Activated CD8-positive, alpha-beta T cell treated with anti-CD3 and anti-CD28 coated beads for 36 hours (primary cell): ENCODE data around the gene DDX21. TPM values are rescaled to one million over a fixed set of nuclear protein-coding genes. Genes with fewer than 3 reads are reported as not detected.

Experiments
- ATAC-seq: fragments of 200-7000 bp; cut with Tn5 transposase; one replicate; pipeline ENCODE4 v1.10.0; 2021; ENCODE audit warnings: mild to moderate bottlenecking, moderate library complexity
- CTCF ChIA-PET: fragments of 350-600 bp; sonication (Branson Sonifier 250); formaldehyde crosslinking; loops from one replicate; lab custom pipeline; 2021; ENCODE audit warnings: antibody characterized with exemption; lab: Charles Lee
- POLR2A ChIA-PET: fragments of 350-600 bp; sonication (Branson Sonifier 250); formaldehyde crosslinking; loops from one replicate; lab custom pipeline; 2021; ENCODE audit warnings: antibody characterized with exemption; lab: Charles Lee
- DNase-seq: peaks from one replicate; pipeline ENCODE4 v3.0.0-alpha.2; 2020
- H3K27ac Mint-ChIP-seq: one replicate; pipeline ENCODE4 v1.8.0; 2021; ENCODE audit warnings: mild to moderate bottlenecking, mixed read lengths
- H3K27me3 Mint-ChIP-seq: one replicate; pipeline ENCODE4 v1.8.0; 2021; ENCODE audit warnings: mixed read lengths
- H3K36me3 Mint-ChIP-seq: one replicate; pipeline ENCODE4 v1.8.0; 2021; ENCODE audit warnings: low read depth, mixed read lengths
- H3K4me1 Mint-ChIP-seq: one replicate; pipeline ENCODE4 v1.8.0; 2021; ENCODE audit warnings: low read depth, mixed read lengths
- H3K4me3 Mint-ChIP-seq: one replicate; pipeline ENCODE4 v1.8.0; 2021; ENCODE audit warnings: mild to moderate bottlenecking, moderate library complexity, mixed read lengths
- H3K9me3 Mint-ChIP-seq: one replicate; pipeline ENCODE4 v1.8.0; 2021; ENCODE audit warnings: mixed read lengths
- intact Hi-C: fragments of 100-400 bp; cut with micrococcal nuclease; formaldehyde crosslinking; loops from one replicate; pipeline ENCODE4 v1.10.0; 2022
- total RNA-seq, 2 experiments: library from RNA; stranded (reverse); gene quantifications; one replicate each; pipeline ENCODE4 v1.2.3, GENCODE V29; 2021
- TF ChIP-seq, protein P1 (sequence below): fragments of 200-600 bp; IDR thresholded peaks from one replicate; pipeline ENCODE4 v1.8.0; 2022; ENCODE audit warnings: antibody characterized with exemption, mild to moderate bottlenecking

DDX21 gene
- total RNA-seq, 2 experiments from 2014 or later, result 192 to 194 TPM

- Mint-ChIP-seq H3K27ac (no peak overlapping the region), H3K9me3 (no peaks in the 10 kb centered on the region), H3K4me1 (peaks cover 9% of the 10 kb centered on the region), H3K4me3 (no peak overlapping the region), H3K27me3 (no peaks in the 10 kb centered on the region), H3K36me3 (peaks cover 17% of the 10 kb centered on the region)
- ChIA-PET CTCF (interaction anchor here (0.8 to 5.2 kb wide), 4 partner anchors 9 to 80 kb away, joined by 3 to 29 read pairs (median 4); no protein-coding TSS in a partner anchor), POLR2A (interaction anchor here (0.6 kb wide), 1 partner anchor 32 kb away, joined by 3 read pairs; no protein-coding TSS in a partner anchor)
- intact Hi-C loops, result no loop called here
- ATAC-seq (no peak), DNase-seq (no peak)
- TF ChIP-seq, protein P1, sequence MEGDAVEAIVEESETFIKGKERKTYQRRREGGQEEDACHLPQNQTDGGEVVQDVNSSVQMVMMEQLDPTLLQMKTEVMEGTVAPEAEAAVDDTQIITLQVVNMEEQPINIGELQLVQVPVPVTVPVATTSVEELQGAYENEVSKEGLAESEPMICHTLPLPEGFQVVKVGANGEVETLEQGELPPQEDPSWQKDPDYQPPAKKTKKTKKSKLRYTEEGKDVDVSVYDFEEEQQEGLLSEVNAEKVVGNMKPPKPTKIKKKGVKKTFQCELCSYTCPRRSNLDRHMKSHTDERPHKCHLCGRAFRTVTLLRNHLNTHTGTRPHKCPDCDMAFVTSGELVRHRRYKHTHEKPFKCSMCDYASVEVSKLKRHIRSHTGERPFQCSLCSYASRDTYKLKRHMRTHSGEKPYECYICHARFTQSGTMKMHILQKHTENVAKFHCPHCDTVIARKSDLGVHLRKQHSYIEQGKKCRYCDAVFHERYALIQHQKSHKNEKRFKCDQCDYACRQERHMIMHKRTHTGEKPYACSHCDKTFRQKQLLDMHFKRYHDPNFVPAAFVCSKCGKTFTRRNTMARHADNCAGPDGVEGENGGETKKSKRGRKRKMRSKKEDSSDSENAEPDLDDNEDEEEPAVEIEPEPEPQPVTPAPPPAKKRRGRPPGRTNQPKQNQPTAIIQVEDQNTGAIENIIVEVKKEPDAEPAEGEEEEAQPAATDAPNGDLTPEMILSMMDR, result no peak
These were observed 58.2 kb downstream of the DDX21 start for GRCh38 chr10:69014171-69014570.

DNA sequence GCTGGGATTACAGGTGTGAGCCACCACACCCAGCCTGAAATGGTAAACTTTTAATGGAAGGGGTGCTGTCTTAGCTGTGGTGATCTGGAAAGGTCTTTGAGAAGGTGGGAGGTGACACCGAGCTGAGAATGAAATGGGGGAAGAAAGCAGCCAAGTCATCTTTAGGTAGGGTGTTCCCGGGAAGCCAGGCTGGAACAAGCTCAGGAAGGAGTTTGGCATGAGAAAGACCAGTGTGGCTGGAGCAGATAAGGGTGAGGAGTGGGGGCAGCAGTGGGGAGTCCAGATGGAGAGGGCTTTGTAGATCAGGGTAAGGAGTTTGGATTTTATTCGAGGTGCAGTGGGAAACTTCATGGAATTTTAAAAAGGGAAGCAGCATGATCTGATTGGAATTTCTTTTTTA, 62.6 kb downstream of the DDX21 start:
- Mint-ChIP-seq H3K36me3 (peaks cover 8% of the 10 kb centered on the region), H3K27me3 (no peaks in the 10 kb centered on the region), H3K4me3 (no peak overlapping the region), H3K27ac (no peak overlapping the region), H3K4me1 (no peaks in the 10 kb centered on the region), H3K9me3 (no peaks in the 10 kb centered on the region)
- ChIA-PET CTCF (no interaction called here), POLR2A (no interaction called here)
- no peak for ATAC-seq
- TF ChIP-seq, protein P1, result no peak
- intact Hi-C loops, result no loop called here
- DNase-seq, result no peak

DNA sequence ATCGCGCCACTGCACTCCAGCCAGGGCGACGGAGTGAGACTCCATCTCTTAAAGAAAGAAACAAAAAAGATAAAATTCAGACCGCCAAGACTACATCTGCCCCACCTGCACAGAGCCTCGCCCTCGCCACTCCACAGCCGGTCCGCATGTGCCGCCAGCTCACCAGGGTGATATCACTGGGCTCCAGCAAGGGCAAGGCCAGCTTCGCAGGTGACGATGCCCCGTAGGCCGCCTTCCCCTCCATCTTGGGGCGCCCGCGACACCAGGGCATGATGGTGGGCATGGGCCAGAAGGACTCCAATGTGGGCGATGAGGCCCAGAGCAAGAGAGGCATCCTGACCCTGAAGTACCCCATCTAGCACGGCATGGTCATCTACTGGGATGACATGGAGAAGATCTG, 66.6 kb downstream of the DDX21 start:
- no peaks in the 10 kb centered on the region for H3K27me3 Mint-ChIP-seq
- no peak for ATAC-seq
- H3K9me3 Mint-ChIP-seq, result no peaks in the 10 kb centered on the region
- intact Hi-C loops, result no loop called here
- H3K36me3 Mint-ChIP-seq, result peaks cover 4% of the 10 kb centered on the region
- H3K4me3 Mint-ChIP-seq, result no peak overlapping the region
- DNase-seq, result no peak
- H3K27ac Mint-ChIP-seq, result no peak overlapping the region
- CTCF ChIA-PET, result interaction anchor here (1.0 kb wide), 1 partner anchor 13 kb away, joined by 3 read pairs; no protein-coding TSS in a partner anchor
- peaks cover 6% of the 10 kb centered on the region for H3K4me1 Mint-ChIP-seq
- POLR2A ChIA-PET, result no interaction called here
- TF ChIP-seq, protein P1, result no peak

- peaks cover 13% of the 10 kb centered on the region for H3K4me1 Mint-ChIP-seq
- ChIA-PET CTCF (interaction anchor here (0.7 to 1.9 kb wide), 3 partner anchors 21 to 734 kb away, joined by 3 to 6 read pairs (median 4); no protein-coding TSS in a partner anchor), POLR2A (interaction anchor here (0.7 kb wide), 1 partner anchor 80 kb away, joined by 3 read pairs; no protein-coding TSS in a partner anchor)
- intact Hi-C loops, result no loop called here
- TF ChIP-seq, protein P1, result no peak
- H3K27ac Mint-ChIP-seq, result peak overlapping the region; percentile 49
- DNase-seq (no peak), ATAC-seq (no peak)
- H3K4me3 Mint-ChIP-seq, result no peak overlapping the region
- H3K9me3 Mint-ChIP-seq, result no peaks in the 10 kb centered on the region
- no peaks in the 10 kb centered on the region for H3K36me3 Mint-ChIP-seq
- no peaks in the 10 kb centered on the region for H3K27me3 Mint-ChIP-seq
These were observed 69.5 kb downstream of the DDX21 start for GRCh38 chr10:69025370-69025896.

DNA sequence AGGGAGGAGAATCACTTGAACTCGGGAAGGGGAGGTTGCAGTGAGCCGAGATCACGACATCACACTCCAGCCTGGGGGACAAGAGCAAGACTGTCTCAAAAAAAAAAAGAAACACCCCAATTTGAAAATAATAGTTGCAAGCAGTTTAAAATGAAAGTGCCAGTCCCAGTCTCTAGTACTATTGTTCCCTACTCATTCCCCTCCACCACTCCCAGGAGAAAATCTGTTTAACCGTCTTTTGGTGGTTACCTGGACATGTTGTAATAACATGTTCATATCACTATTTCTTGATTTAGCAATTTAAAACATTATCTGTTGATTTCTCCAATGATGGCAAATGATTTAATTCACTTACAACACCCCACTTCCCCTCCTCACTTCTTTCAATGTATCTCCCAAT, 77.3 kb downstream of the DDX21 start:
- intact Hi-C loops, result no loop called here

More for the DNA sequence above, 77.3 kb downstream of the DDX21 start:
- no peaks in the 10 kb centered on the region for H3K9me3 Mint-ChIP-seq
- peaks cover 2% of the 10 kb centered on the region for H3K4me1 Mint-ChIP-seq
- ChIA-PET POLR2A (no interaction called here), CTCF (no interaction called here)
- TF ChIP-seq, protein P1, result no peak
- H3K4me3 Mint-ChIP-seq, result no peak overlapping the region
- no peak for DNase-seq
- H3K27me3 Mint-ChIP-seq, result no peaks in the 10 kb centered on the region
- no peak for ATAC-seq
- no peak overlapping the region for H3K27ac Mint-ChIP-seq
- H3K36me3 Mint-ChIP-seq, result no peaks in the 10 kb centered on the region
